ENCODE data around the gene SH2B2. TPM values are rescaled to one million over a fixed set of nuclear protein-coding genes. Genes with fewer than 3 reads are reported as not detected.
"Not testable (repeated sequence)": the region's sequence is repeated elsewhere in the genome, so short reads cannot be mapped to it uniquely, and the experiment has no call there.

The SH2B2 gene
- total and polyA plus RNA-seq, 3 donors from 2014 or later = 4.6 to 26.6 (median 22.8) TPM

GRCh38 chr7:102321351-102322201, 34.9 kb downstream of the SH2B2 start:
- TF ChIP-seq, protein P1, sequence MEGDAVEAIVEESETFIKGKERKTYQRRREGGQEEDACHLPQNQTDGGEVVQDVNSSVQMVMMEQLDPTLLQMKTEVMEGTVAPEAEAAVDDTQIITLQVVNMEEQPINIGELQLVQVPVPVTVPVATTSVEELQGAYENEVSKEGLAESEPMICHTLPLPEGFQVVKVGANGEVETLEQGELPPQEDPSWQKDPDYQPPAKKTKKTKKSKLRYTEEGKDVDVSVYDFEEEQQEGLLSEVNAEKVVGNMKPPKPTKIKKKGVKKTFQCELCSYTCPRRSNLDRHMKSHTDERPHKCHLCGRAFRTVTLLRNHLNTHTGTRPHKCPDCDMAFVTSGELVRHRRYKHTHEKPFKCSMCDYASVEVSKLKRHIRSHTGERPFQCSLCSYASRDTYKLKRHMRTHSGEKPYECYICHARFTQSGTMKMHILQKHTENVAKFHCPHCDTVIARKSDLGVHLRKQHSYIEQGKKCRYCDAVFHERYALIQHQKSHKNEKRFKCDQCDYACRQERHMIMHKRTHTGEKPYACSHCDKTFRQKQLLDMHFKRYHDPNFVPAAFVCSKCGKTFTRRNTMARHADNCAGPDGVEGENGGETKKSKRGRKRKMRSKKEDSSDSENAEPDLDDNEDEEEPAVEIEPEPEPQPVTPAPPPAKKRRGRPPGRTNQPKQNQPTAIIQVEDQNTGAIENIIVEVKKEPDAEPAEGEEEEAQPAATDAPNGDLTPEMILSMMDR (IDR thresholded peaks at IDR 0.05) = no peak
- no peak for TF ChIP-seq POLR2A (IDR thresholded peaks at IDR 0.05)
- H3K27ac ChIP-seq = no peak overlapping the region
- intact Hi-C loops (cut with DNase I; ENCODE audit: low total_unique reads) = no loop called here
- 19 to 28% methylated on average over 40 to 70 of the region's 73 CpGs for WGBS, 2 donors
- no peaks in the 10 kb centered on the region for H3K27me3 ChIP-seq
- DNase-seq = peak; percentile 16
- H3K9me3 ChIP-seq = no peaks in the 10 kb centered on the region
- H3K36me3 ChIP-seq (ENCODE audit: low read depth, missing control alignments) = no peaks in the 10 kb centered on the region
- peak overlapping the region in 1 of 2 donors; percentile 18 for H3K4me3 ChIP-seq
- no peaks in the 10 kb centered on the region for H3K4me1 ChIP-seq

- intact Hi-C loops (cut with DNase I; ENCODE audit: low total_unique reads) = no loop called here
- Histone ChIP-seq H3K4me1 (no peaks in the 10 kb centered on the region), H3K36me3 (ENCODE audit: low read depth, missing control alignments) (no peaks in the 10 kb centered on the region), H3K4me3 (no peak overlapping the region), H3K27ac (no peak overlapping the region), H3K27me3 (no peaks in the 10 kb centered on the region), H3K9me3 (no peaks in the 10 kb centered on the region)
- WGBS, 2 donors = 51 to 68% methylated on average over 8 of the region's 8 CpGs
- DNase-seq = peak; percentile 13
- TF ChIP-seq, protein P1 (IDR thresholded peaks at IDR 0.05) = no peak
- no peak for TF ChIP-seq POLR2A (IDR thresholded peaks at IDR 0.05)
These were observed 35.6 kb downstream of the SH2B2 start for GRCh38 chr7:102322202-102322715.

DNA sequence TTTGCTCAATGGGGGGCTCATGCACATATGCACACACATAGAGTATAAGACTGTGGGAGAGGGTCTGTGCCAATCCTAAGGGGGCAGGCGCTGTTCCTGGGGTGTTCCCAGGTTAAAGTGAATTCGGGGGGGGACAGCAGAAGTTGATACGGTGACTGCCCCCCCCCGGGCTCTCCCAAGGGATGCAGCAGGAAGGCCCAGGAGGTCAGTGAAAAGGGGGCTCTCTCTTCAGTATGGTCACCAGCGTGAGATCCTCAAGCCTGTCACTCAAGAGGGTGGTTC, 37.2 kb downstream of the SH2B2 start:
- H3K27ac ChIP-seq = no peak overlapping the region
- intact Hi-C loops (cut with DNase I; ENCODE audit: low total_unique reads) = no loop called here
- no peaks in the 10 kb centered on the region for H3K36me3 ChIP-seq (ENCODE audit: low read depth, missing control alignments)
- no peaks in the 10 kb centered on the region for H3K4me1 ChIP-seq
- H3K27me3 ChIP-seq = no peaks in the 10 kb centered on the region
- 88 to 94% methylated on average over 5 of the region's 5 CpGs for WGBS, 2 donors
- no peak overlapping the region for H3K4me3 ChIP-seq
- H3K9me3 ChIP-seq = no peaks in the 10 kb centered on the region
- DNase-seq = peak; percentile 6
- TF ChIP-seq, protein P1 (IDR thresholded peaks at IDR 0.05) = no peak
- no peak for TF ChIP-seq POLR2A (IDR thresholded peaks at IDR 0.05)

- H3K27ac ChIP-seq; H3K4me1 ChIP-seq; H3K36me3 ChIP-seq (ENCODE audit: low read depth, missing control alignments); intact Hi-C loops (cut with DNase I; ENCODE audit: low total_unique reads); H3K9me3 ChIP-seq; H3K27me3 ChIP-seq; H3K4me3 ChIP-seq: not testable (repeated sequence)
- peak; percentile 12 for DNase-seq
- whole genome bisulfite sequencing, 2 donors = 86 to 95% methylated on average over 11 of the region's 11 CpGs
These were observed 38.4 kb downstream of the SH2B2 start for GRCh38 chr7:102325106-102325505.

DNA sequence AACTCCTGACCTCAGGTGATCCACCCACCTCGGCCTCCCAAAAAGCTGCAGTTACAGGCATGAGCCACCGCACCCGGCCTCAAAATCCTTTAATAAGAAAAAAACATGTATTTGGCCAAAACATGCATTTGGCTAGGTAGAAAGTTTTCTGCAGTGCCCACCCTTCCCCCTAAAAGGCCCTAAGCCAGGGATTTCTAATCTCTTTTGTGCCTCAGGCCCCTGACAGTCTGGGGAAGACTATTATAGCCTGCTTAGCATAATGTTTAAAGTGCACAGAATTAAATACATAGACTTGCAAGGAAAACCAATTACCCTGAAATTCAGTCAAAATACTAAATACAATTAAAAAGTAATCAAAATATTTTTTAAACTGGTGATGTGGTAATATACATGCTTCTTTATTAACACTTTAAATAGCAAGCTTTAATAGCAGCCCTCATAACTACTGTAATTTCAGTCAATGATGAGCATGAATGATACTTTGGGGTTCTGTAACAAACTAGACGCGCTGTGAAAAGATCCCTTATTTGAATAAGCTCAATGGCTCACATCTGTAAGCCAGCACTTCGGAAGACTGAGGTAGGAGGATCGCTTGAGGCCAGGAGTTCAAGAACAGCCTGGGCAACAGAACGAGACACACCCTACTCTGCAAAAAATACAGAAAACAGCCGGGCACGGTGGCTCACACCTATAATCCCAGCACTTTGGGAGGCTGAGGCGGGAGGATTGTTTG, 39.7 kb downstream of the SH2B2 start:
- Histone ChIP-seq H3K4me1 (no peaks in the 10 kb centered on the region), H3K27me3 (no peaks in the 10 kb centered on the region), H3K36me3 (ENCODE audit: low read depth, missing control alignments) (no peaks in the 10 kb centered on the region), H3K27ac (no peak overlapping the region), H3K4me3 (no peak overlapping the region), H3K9me3 (no peaks in the 10 kb centered on the region)
- intact Hi-C loops (cut with DNase I; ENCODE audit: low total_unique reads) = no loop called here
- WGBS, 2 donors = 89 to 91% methylated on average over 11 of the region's 11 CpGs
- DNase-seq = peak; percentile 6
- TF ChIP-seq POLR2A (IDR thresholded peaks at IDR 0.05) = no peak
- TF ChIP-seq, protein P1 (IDR thresholded peaks at IDR 0.05) = no peak

GRCh38 chr7:102327183-102327582, 40.5 kb downstream of the SH2B2 start:
- DNase-seq; intact Hi-C loops (cut with DNase I; ENCODE audit: low total_unique reads); H3K4me3 ChIP-seq; H3K4me1 ChIP-seq; H3K27ac ChIP-seq; H3K36me3 ChIP-seq (ENCODE audit: low read depth, missing control alignments); H3K9me3 ChIP-seq; H3K27me3 ChIP-seq: not testable (repeated sequence)
- WGBS, 2 donors = 74% methylated on average over 6 of the region's 6 CpGs

GRCh38 chr7:102328863-102329262, 42.2 kb downstream of the SH2B2 start:
- H3K4me3 ChIP-seq; H3K4me1 ChIP-seq; H3K27ac ChIP-seq; H3K27me3 ChIP-seq; H3K36me3 ChIP-seq (ENCODE audit: low read depth, missing control alignments); H3K9me3 ChIP-seq; intact Hi-C loops (cut with DNase I; ENCODE audit: low total_unique reads); DNase-seq: not testable (repeated sequence)
- 81 to 83% methylated on average over 2 to 5 of the region's 5 CpGs for WGBS, 2 donors

DNA sequence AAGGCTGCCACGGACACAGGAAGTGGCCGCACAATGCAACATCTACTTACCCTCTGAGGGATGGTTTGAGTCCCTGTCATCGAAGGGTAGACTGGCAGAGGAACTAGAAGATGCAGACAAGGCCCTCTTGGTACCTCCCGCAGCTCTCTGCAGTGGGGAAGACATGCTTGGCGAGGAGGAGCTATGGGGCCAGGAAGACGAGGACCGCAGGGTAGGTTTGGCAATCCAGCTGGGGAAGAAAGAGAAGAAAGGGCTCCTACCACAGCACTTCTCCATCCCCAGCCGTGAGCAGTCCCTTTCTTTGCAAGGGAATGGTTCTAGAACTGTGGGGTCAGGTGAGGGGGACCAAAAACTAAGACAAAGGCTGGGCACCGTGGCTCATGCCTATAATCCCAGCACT, 42.7 kb downstream of the SH2B2 start:
- not testable (repeated sequence) for H3K4me3 ChIP-seq, H3K27me3 ChIP-seq
- WGBS, 2 donors = 78 to 84% methylated on average over 7 to 9 of the region's 9 CpGs

More for the DNA sequence above, 42.7 kb downstream of the SH2B2 start:
- H3K36me3 ChIP-seq (ENCODE audit: low read depth, missing control alignments); H3K27ac ChIP-seq; DNase-seq; H3K9me3 ChIP-seq; H3K4me1 ChIP-seq; intact Hi-C loops (cut with DNase I; ENCODE audit: low total_unique reads): not testable (repeated sequence)
